Measurements from ENCODE around the gene ESYT1.

ESYT1 gene

GRCh38 chr12:56189099-56189917 is 61.2 kb downstream of the ESYT1 start, which contains the start of gene SMARCC2 (continued):
- TF ChIP-seq PRDM1 (tag by site-specific recombination; IDR thresholded peaks at IDR 0.05) = peak; percentile 90
- TF ChIP-seq ZBTB20 (tag by site-specific recombination; IDR thresholded peaks at IDR 0.05) = peak; percentile 16; the same call in 1 of the 2 replicates
- TF ChIP-seq ZNF211 (tag by site-specific recombination; IDR thresholded peaks at IDR 0.05; ENCODE audit: low read depth) = no peak
- TF ChIP-seq ZBTB6 (tag by site-specific recombination; IDR thresholded peaks at IDR 0.05) = no peak
- TF ChIP-seq ZNF398 (tag by site-specific recombination; IDR thresholded peaks at IDR 0.05) = peak; percentile 78
- TF ChIP-seq ZNF777 (tag by site-specific recombination; IDR thresholded peaks at IDR 0.05; ENCODE audit: borderline replicate concordance) = peak; percentile 65; the same call in 1 of the 2 replicates
- TF ChIP-seq SP2 (tag by site-specific recombination; IDR thresholded peaks at IDR 0.05) = peak; percentile 76
- peak; percentile 44; the same call in 1 of the 2 replicates for TF ChIP-seq GLIS1 (tag by site-specific recombination; IDR thresholded peaks at IDR 0.05)
- TF ChIP-seq ZBTB7A (tag by site-specific recombination; IDR thresholded peaks at IDR 0.05; ENCODE audit: low read depth) = no peak
- no peak for TF ChIP-seq ZNF112 (tag by site-specific recombination; IDR thresholded peaks at IDR 0.05)
- TF ChIP-seq ZNF184 (tag by site-specific recombination; IDR thresholded peaks at IDR 0.05) = peak; percentile 30; the same call in 1 of the 2 replicates
- no peak for TF ChIP-seq ZNF280D (tag by site-specific recombination; IDR thresholded peaks at IDR 0.05)
- 0 out of 2 replicates have a peak, but pooled peaks have one; percentile 2 for TF ChIP-seq ZNF239 (tag by site-specific recombination; IDR thresholded peaks at IDR 0.05)
- peak; percentile 80 for TF ChIP-seq ZNF660 (tag by site-specific recombination; IDR thresholded peaks at IDR 0.05)
- no peak for TF ChIP-seq ZNF513 (tag by site-specific recombination; IDR thresholded peaks at IDR 0.05)
- TF ChIP-seq ZNF341 (tag by site-specific recombination; IDR thresholded peaks at IDR 0.05; ENCODE audit: low read depth) = peak; percentile 35; the same call in 1 of the 2 replicates
- TF ChIP-seq KLF7 (tag by site-specific recombination; IDR thresholded peaks at IDR 0.05; ENCODE audit: borderline replicate concordance) = no peak
- TF ChIP-seq ZSCAN5A (tag by site-specific recombination; IDR thresholded peaks at IDR 0.05) = peak; percentile 9; the same call in 1 of the 2 replicates
- TF ChIP-seq IKZF3 (tag by site-specific recombination; IDR thresholded peaks at IDR 0.05) = peak; percentile 94
- TF ChIP-seq ZNF221 (tag by site-specific recombination; IDR thresholded peaks at IDR 0.05; ENCODE audit: borderline replicate concordance) = peak; percentile 29; the same call in 1 of the 2 replicates
- no peak for TF ChIP-seq FEZF1 (tag by site-specific recombination; IDR thresholded peaks at IDR 0.05)
- TF ChIP-seq ZNF544 (tag by site-specific recombination; IDR thresholded peaks at IDR 0.05) = no peak
- no peak for TF ChIP-seq ZNF174 (tag by site-specific recombination; IDR thresholded peaks at IDR 0.05)
- TF ChIP-seq ZNF19 (tag by site-specific recombination; IDR thresholded peaks at IDR 0.05; ENCODE audit: low read depth) = no peak
- TF ChIP-seq ZNF596 (tag by site-specific recombination; IDR thresholded peaks at IDR 0.05) = peak; percentile 27; the same call in 1 of the 2 replicates
- TF ChIP-seq ZNF146 (tag by site-specific recombination; IDR thresholded peaks at IDR 0.05) = no peak
- peak; percentile 77 for TF ChIP-seq ZSCAN30 (tag by site-specific recombination; IDR thresholded peaks at IDR 0.05)
- TF ChIP-seq ZNF692 (tag by site-specific recombination; IDR thresholded peaks at IDR 0.05) = no peak
- TF ChIP-seq ZFHX2 (tag by site-specific recombination; conservative IDR thresholded peaks at IDR 0.05) = peak; percentile 76
